Right lobe of liver (tissue), 6 donors: Measurements from ENCODE around the gene CACHD1. TPM values are rescaled to one million over a fixed set of nuclear protein-coding genes. Genes with fewer than 3 reads are reported as not detected.

ENCODE experiments used
- ATAC-seq, 4 donors: fragments of 200-7000 bp; cut with Tn5 transposase; one replicate each; pipeline ENCODE4 v1.9.1; 2020; ENCODE audit warnings: mild to moderate bottlenecking in 4 of 4, moderate library complexity in 4 of 4
- DNase-seq, 3 donors: peaks; one replicate each; pipeline ENCODE4 v3.0.0-alpha.2; 2020
- H3K27ac ChIP-seq, 3 donors: fragments of 200-600 bp; one replicate each; pipeline ENCODE4 v1.8.0; 2022
- H3K27me3 ChIP-seq, 2 donors: fragments of 200-600 bp; one replicate each; pipeline ENCODE4 v1.8.0; 2022
- H3K36me3 ChIP-seq, 4 donors: fragments of 200-600 bp; sonication (generic) in 1 of 4; one replicate each; pipeline versions ENCODE4 v1.5.1 to v1.8.0; 2017 to 2022; ENCODE audit warnings: control low read depth in 1 of 4
- H3K4me1 ChIP-seq, 4 donors: fragments of 200-600 bp; sonication (generic) in 1 of 4; one replicate each; pipeline versions ENCODE4 v1.5.1 to v1.8.0; 2017 to 2022; ENCODE audit warnings: control low read depth in 1 of 4
- H3K4me3 ChIP-seq, 3 donors: fragments of 200-600 bp; one replicate each; pipeline ENCODE4 v1.8.0; 2022
- H3K9me3 ChIP-seq, 4 donors: fragments of 200-600 bp; sonication (generic) in 1 of 4; one replicate each; pipeline versions ENCODE4 v1.5.1 to v1.8.0; 2017 to 2022; ENCODE audit warnings: control low read depth in 1 of 4
- CTCF ChIP-seq, 4 donors: fragments of 200-600 bp in 3 of 4; fragments of 450-650 bp in 1 of 4; IDR thresholded peaks; one replicate each; pipeline versions ENCODE4 v1.5.1 to v1.8.0; 2016 to 2022; ENCODE audit warnings: antibody characterized with exemption in 4 of 4, mild to moderate bottlenecking in 2 of 4
- POLR2A ChIP-seq: fragments of 450-650 bp; IDR thresholded peaks from one replicate; pipeline ENCODE4 v1.6.1; 2017; ENCODE audit warnings: antibody characterized with exemption, mild to moderate bottlenecking
- WGBS: methylation state at CpG from one replicate; pipeline ENCODE4 v1.1.6; 2018; ENCODE audit warnings: low coverage, low lambda C conversion rate; ENCODE audit not compliant: insufficient coverage; ENCODE audit errors: missing lambda C conversion rate; 5-methylcytosine and 5-hydroxymethylcytosine counted together
- intact Hi-C, 2 donors: fragments of 100-400 bp; cut with DNase I; formaldehyde crosslinking; loops; one replicate each; pipeline versions ENCODE4 v1.11.2 to v1.14.1; 2022
- total RNA-seq, 6 experiments: library from RNA; depleted of rRNA in 2 of 6; stranded (reverse); fragments of >200 nt in 2 of 6; fragmentation: NEBNext Ultra II Directional in 3 of 6; extraction: Animal tissue kit (Norgen Biotek cat#: 25700) in 3 of 6; gene quantifications; one replicate each; pipeline versions ENCODE4 v1.1.0 to v1.2.4, GENCODE V29; 2016 to 2023
- donor health status: DM: no; HTN: yes; CAD: no.
- donor health status: DM: no; HTN: no; CAD: no.
- donor health status: DM: no; HTN: no; CAD: no.
- donor health status: DM: no; HTN: yes; CAD: no.
- donor health status: DM: no; HTN: yes; CAD: no.

Gene CACHD1
- total RNA-seq, 6 experiments from 2014 or later: 0.59 to 3.0 (median 1.3) TPM

- intact Hi-C loops: no loop called here
- Histone ChIP-seq H3K27ac (no peak overlapping the region), H3K9me3 (no peaks in the 10 kb centered on the region), H3K4me1 (peaks cover 0 to 26% (median 4%) of the 10 kb centered on the region in 4 donors), H3K4me3 (no peak overlapping the region), H3K27me3 (no peaks in the 10 kb centered on the region), H3K36me3 (no peaks in the 10 kb centered on the region)
- DNase-seq (no peak), ATAC-seq (no peak)
- WGBS: 81% methylated on average over 4 of the region's 5 CpGs
- no peak for TF ChIP-seq CTCF (IDR thresholded peaks at IDR 0.05)
Measured at GRCh38 chr1:64472805-64473204, 2.9 kb downstream of the CACHD1 start.

GRCh38 chr1:64473367-64473766 lies 3.4 kb downstream of the CACHD1 start:
- intact Hi-C loops: no loop called here
- H3K4me3 ChIP-seq: no peak overlapping the region

GRCh38 chr1:64474133-64474532 lies 4.2 kb downstream of the CACHD1 start:
- no peaks in the 10 kb centered on the region for H3K27me3 ChIP-seq
- H3K4me1 ChIP-seq: peaks cover 0 to 39% (median 10%) of the 10 kb centered on the region in 4 donors
- H3K4me3 ChIP-seq: no peak overlapping the region
- TF ChIP-seq POLR2A: no peak
- TF ChIP-seq CTCF (IDR thresholded peaks at IDR 0.05): no peak
- WGBS: 96% methylated on average over 2 of the region's 2 CpGs
- DNase-seq (no peak), ATAC-seq (no peak)
- no peak overlapping the region for H3K27ac ChIP-seq
- intact Hi-C loops: no loop called here
- no peaks in the 10 kb centered on the region for H3K36me3 ChIP-seq
- H3K9me3 ChIP-seq: no peaks in the 10 kb centered on the region

More at GRCh38 chr1:64473367-64473766, 3.4 kb downstream of the CACHD1 start:
- ATAC-seq (no peak), DNase-seq (no peak)
- H3K27ac ChIP-seq: no peak overlapping the region
- H3K4me1 ChIP-seq: peaks cover 0 to 32% (median 5%) of the 10 kb centered on the region in 4 donors
- H3K36me3 ChIP-seq: no peaks in the 10 kb centered on the region
- H3K27me3 ChIP-seq: no peaks in the 10 kb centered on the region
- no peaks in the 10 kb centered on the region for H3K9me3 ChIP-seq
- WGBS: 100% methylated on average over 1 of the region's 1 CpG
- TF ChIP-seq POLR2A (no peak), CTCF (IDR thresholded peaks at IDR 0.05) (no peak)

- Histone ChIP-seq H3K4me3 (no peak overlapping the region), H3K27me3 (no peaks in the 10 kb centered on the region), H3K36me3 (no peaks in the 10 kb centered on the region), H3K4me1 (peaks cover 0 to 46% (median 13%) of the 10 kb centered on the region in 4 donors), H3K27ac (no peak overlapping the region), H3K9me3 (no peaks in the 10 kb centered on the region)
- 38% methylated on average over 1 of the region's 2 CpGs for WGBS
- intact Hi-C loops: no loop called here
- ATAC-seq (peak in 1 of 4 donors; percentile 34), DNase-seq (peak in 2 of 3 donors; percentile 40 to 65)
- TF ChIP-seq POLR2A: no peak
- TF ChIP-seq CTCF (IDR thresholded peaks at IDR 0.05): no peak
Measured at GRCh38 chr1:64474665-64475439, 4.9 kb downstream of the CACHD1 start.
